Kidney epithelial cell (primary cell): ENCODE measurements around the gene SENP6. TPM values are rescaled to one million over a fixed set of nuclear protein-coding genes. Genes with fewer than 3 reads are reported as not detected.

Experiments used
- DNase-seq: peaks from one replicate; pipeline ENCODE4 v3.0.0-alpha.2; 2010; ENCODE audit warnings: low read depth
- H3K27me3 ChIP-seq: 2 replicates; pipeline ENCODE4 v1.6.0; 2011; ENCODE audit warnings: low read length; ENCODE audit not compliant: control insufficient read depth, insufficient read depth
- H3K36me3 ChIP-seq: 2 replicates; pipeline ENCODE4 v1.5.1; 2011; ENCODE audit warnings: low read length; ENCODE audit not compliant: control insufficient read depth, insufficient read depth
- H3K4me3 ChIP-seq: 2 replicates; pipeline ENCODE4 v1.5.1; 2011; ENCODE audit warnings: low read depth, mild to moderate bottlenecking, control low read depth, low read length
- CTCF ChIP-seq: IDR thresholded peaks from 2 replicates; pipeline ENCODE4 v1.5.1; 2011; ENCODE audit warnings: mild to moderate bottlenecking, moderate library complexity, low read length, control low read depth, inconsistent platforms; ENCODE audit not compliant: insufficient read depth, poor library complexity, severe bottlenecking
- total RNA-seq: library from RNA; depleted of rRNA; stranded (reverse); fragments of >200 nt; gene quantifications from 2 replicates; pipeline ENCODE4 v1.2.3, GENCODE V29; 2015

Gene SENP6
- total RNA-seq, 1 donor from 2014 or later: 68.5 TPM

- Histone ChIP-seq H3K36me3 (no peaks in the 10 kb centered on the region), H3K4me3 (no peak overlapping the region), H3K27me3 (no peaks in the 10 kb centered on the region)
- no peak for DNase-seq
- TF ChIP-seq CTCF: no peak
These were observed 2.6 kb downstream of the SENP6 start for GRCh38 chr6:75604294-75604693.

GRCh38 chr6:75605635-75606034 lies 4.0 kb downstream of the SENP6 start:
- H3K4me3 ChIP-seq: no peak overlapping the region
- H3K36me3 ChIP-seq: no peaks in the 10 kb centered on the region
- no peaks in the 10 kb centered on the region for H3K27me3 ChIP-seq
- no peak for TF ChIP-seq CTCF
- DNase-seq: no peak

DNA sequence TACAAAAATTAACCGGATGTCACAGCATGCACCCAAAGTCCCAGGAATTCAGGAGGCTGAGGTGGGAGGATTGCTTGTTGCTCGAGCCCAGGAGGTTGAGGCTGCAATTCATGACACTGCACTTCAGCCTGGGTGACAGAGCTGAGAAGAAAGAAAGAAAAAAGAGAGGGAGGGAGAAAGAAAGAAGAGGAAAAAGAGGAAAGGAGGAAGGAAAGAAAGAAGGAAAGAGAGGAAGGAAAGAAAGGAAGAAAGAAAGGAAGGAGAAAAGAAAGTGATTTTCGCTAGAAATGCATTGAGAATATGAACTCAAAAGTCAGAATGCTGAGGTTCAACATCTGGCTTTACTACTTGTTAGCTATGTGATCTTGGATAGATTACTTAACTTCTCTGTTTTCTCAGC lies 6.6 kb downstream of the SENP6 start:
- Histone ChIP-seq H3K4me3 (no peak overlapping the region), H3K36me3 (no peaks in the 10 kb centered on the region), H3K27me3 (no peaks in the 10 kb centered on the region)
- TF ChIP-seq CTCF: no peak
- DNase-seq: no peak

DNA sequence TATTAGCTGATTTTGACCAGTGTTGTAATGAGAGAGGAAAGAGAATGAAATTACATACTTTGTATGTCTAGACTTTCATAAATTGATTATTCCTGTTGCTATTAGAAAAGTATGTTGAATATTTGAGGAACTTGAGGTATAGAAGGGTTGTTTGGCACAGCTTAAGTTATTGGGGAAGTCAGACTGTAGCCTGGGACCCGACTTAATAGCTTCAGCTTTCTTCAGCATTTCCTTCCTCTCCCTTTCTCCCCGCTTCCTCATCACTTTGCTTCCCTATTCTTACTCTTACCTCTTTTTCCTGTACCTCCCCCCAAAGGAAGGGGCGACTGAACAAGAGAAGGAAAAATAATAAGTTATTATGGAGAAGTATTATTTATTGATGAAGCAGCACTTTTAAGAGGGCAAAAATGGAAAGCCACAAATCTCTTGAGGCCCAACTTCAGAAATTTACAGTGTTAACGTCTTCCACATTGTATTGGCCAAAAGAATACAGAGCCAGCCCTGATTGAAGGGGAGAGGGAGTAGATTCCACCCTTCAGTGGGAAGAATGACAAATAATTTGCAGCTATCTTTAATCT lies 7.4 kb downstream of the SENP6 start:
- Histone ChIP-seq H3K36me3 (no peaks in the 10 kb centered on the region), H3K27me3 (no peaks in the 10 kb centered on the region), H3K4me3 (no peak overlapping the region)
- no peak for TF ChIP-seq CTCF
- DNase-seq: no peak

DNA sequence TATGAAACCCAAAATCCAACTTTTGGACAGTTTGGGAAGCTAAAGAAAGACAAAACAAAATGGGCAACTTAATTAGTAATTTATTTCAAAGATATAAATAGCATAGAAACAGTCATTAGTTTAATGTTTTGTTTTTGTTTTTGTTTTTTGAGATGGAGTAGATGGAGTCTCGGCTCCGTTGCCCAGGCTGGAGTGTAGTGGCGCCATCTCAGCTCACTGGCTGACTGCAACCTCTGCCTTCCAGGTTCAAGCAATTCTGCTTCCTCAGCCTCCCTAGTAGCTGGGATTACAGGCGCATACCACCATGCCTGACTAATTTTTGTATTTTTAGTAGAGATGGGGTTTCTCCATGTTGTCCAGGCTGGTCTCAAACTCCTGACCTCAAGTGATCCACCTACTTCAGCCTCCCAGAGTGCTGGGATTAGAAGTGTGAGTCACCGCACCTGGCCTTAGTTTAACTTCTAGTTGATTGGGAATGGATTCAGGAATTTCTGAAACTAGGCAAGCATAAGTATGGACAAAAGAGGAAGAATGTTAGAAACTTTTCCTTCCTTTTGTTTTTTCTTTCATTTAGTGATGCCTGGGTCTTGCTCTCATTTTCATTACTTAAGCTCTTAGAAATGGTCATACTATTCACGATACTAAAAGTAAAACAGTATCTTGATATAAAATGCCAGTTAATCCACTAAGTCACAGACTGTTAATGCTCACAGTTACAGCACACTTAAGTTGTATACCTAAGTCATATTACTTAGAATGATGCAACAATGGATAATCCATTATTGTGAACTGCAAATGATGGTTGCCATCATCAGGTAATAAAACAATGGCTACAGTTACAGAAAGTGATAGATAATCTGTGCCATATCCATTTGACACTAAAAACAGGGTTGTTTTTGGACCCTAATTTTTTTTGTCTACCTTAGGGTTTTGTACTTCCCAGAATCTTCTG lies 8.2 kb downstream of the SENP6 start:
- no peak overlapping the region for H3K4me3 ChIP-seq
- DNase-seq: no peak
- H3K36me3 ChIP-seq: no peaks in the 10 kb centered on the region
- H3K27me3 ChIP-seq: no peaks in the 10 kb centered on the region
- no peak for TF ChIP-seq CTCF
